H9 (cell line): ENCODE data around the gene SLC9A5. TPM values are rescaled to one million over a fixed set of nuclear protein-coding genes. Genes with fewer than 3 reads are reported as not detected.
A peak's percentile ranks its signal among the peaks of the same experiment; 100 is the strongest.

ENCODE experiments used
- DNase-seq: peaks from one replicate; pipeline ENCODE4 v3.0.0-alpha.2; 2017
- H2AFZ ChIP-seq: one replicate; pipeline ENCODE4 v1.6.1; 2013; ENCODE audit warnings: mild to moderate bottlenecking, low read length, control low read depth, moderate library complexity
- H2AK5ac ChIP-seq: 2 replicates; pipeline ENCODE4 v1.6.1; 2013; ENCODE audit warnings: low read length, control low read depth, mixed read lengths; ENCODE audit not compliant: insufficient read length
- H2BK120ac ChIP-seq: one replicate; pipeline ENCODE4 v1.6.1; 2013; ENCODE audit warnings: low read depth, mild to moderate bottlenecking, low read length, control low read depth, inconsistent platforms; ENCODE audit not compliant: poor library complexity, severe bottlenecking
- H2BK12ac ChIP-seq: 2 replicates; pipeline ENCODE4 v1.6.1; 2013; ENCODE audit warnings: low read length, control low read depth, mixed read lengths, low read depth; ENCODE audit not compliant: insufficient read length
- H2BK15ac ChIP-seq: 2 replicates; pipeline ENCODE4 v1.6.1; 2013; ENCODE audit warnings: low read depth, low read length, control low read depth
- H2BK20ac ChIP-seq: one replicate; pipeline ENCODE4 v1.6.1; 2013; ENCODE audit warnings: low read depth, mild to moderate bottlenecking, low read length, control low read depth, inconsistent platforms; ENCODE audit not compliant: poor library complexity, severe bottlenecking
- H2BK5ac ChIP-seq: 2 replicates; pipeline ENCODE4 v1.6.1; 2013; ENCODE audit warnings: low read length, control low read depth, mixed read lengths; ENCODE audit not compliant: insufficient read length
- H3K14ac ChIP-seq: 2 replicates; pipeline ENCODE4 v1.6.1; 2013; ENCODE audit warnings: low read length, control low read depth; ENCODE audit not compliant: insufficient read depth
- H3K18ac ChIP-seq: 2 replicates; pipeline ENCODE4 v1.6.1; 2013; ENCODE audit warnings: low read depth, mild to moderate bottlenecking, mixed read lengths, low read length, control low read depth; ENCODE audit not compliant: insufficient read length
- H3K23ac ChIP-seq: 2 replicates; pipeline ENCODE4 v1.6.1; 2013; ENCODE audit warnings: low read length, control low read depth, mixed read lengths, low read depth; ENCODE audit not compliant: insufficient read length
- H3K23me2 ChIP-seq: 2 replicates; pipeline ENCODE4 v1.6.1; 2013; ENCODE audit warnings: low read depth, mild to moderate bottlenecking, mixed read lengths, low read length, control low read depth; ENCODE audit not compliant: insufficient read length, poor library complexity, severe bottlenecking
- H3K27ac ChIP-seq: 2 replicates; pipeline ENCODE4 v1.5.1; 2013; ENCODE audit warnings: low read length, control low read depth, mixed read lengths, low read depth; ENCODE audit not compliant: insufficient read length
- H3K27me3 ChIP-seq: 2 replicates; pipeline ENCODE4 v1.6.1; 2013; ENCODE audit warnings: low read length, control low read depth, inconsistent platforms; ENCODE audit not compliant: insufficient read depth
- H3K4ac ChIP-seq: 2 replicates; pipeline ENCODE4 v1.6.1; 2013; ENCODE audit warnings: low read depth, mild to moderate bottlenecking, control low read depth, inconsistent platforms, low read length, moderate library complexity
- H3K4me1 ChIP-seq: 2 replicates; pipeline ENCODE4 v1.6.1; 2013; ENCODE audit warnings: low read length, control low read depth, inconsistent platforms; ENCODE audit not compliant: insufficient read depth
- H3K4me2 ChIP-seq: 2 replicates; pipeline ENCODE4 v1.6.1; 2013; ENCODE audit warnings: low read length, control low read depth, mixed read lengths; ENCODE audit not compliant: insufficient read length, insufficient read depth
- H3K56ac ChIP-seq: 2 replicates; pipeline ENCODE4 v1.6.1; 2013; ENCODE audit warnings: low read depth, mild to moderate bottlenecking, mixed read lengths, low read length, control low read depth; ENCODE audit not compliant: insufficient read length
- H3K79me1 ChIP-seq: 2 replicates; pipeline ENCODE4 v1.6.1; 2013; ENCODE audit warnings: low read depth, mild to moderate bottlenecking, moderate library complexity, low read length, control low read depth, inconsistent platforms; ENCODE audit not compliant: insufficient read depth, poor library complexity, severe bottlenecking
- H3K79me2 ChIP-seq: 2 replicates; pipeline ENCODE4 v1.6.1; 2013; ENCODE audit warnings: low read length, control low read depth, inconsistent platforms; ENCODE audit not compliant: insufficient read depth
- H3K9ac ChIP-seq: 2 replicates; pipeline ENCODE4 v1.6.1; 2013; ENCODE audit warnings: low read length, control low read depth, mixed read lengths; ENCODE audit not compliant: insufficient read length; ENCODE audit errors: extremely low read depth
- H3K9me3 ChIP-seq: one replicate; pipeline ENCODE4 v1.6.1; 2013; ENCODE audit warnings: low read depth, low read length, inconsistent platforms; ENCODE audit not compliant: control insufficient read depth
- H3T11ph ChIP-seq: one replicate; pipeline ENCODE4 v1.6.1; 2013; ENCODE audit warnings: mild to moderate bottlenecking, low read length, control low read depth, inconsistent platforms
- H4K20me1 ChIP-seq: one replicate; pipeline ENCODE4 v1.6.1; 2013; ENCODE audit not compliant: control insufficient read depth, insufficient read length, insufficient read depth
- H4K5ac ChIP-seq: 2 replicates; pipeline ENCODE4 v1.6.1; 2013; ENCODE audit warnings: low read depth, mild to moderate bottlenecking, mixed read lengths, low read length, control low read depth; ENCODE audit not compliant: insufficient read length
- H4K8ac ChIP-seq: replicated peaks from 2 replicates; pipeline ENCODE4 v1.6.1; 2013; ENCODE audit warnings: low read length, control low read depth, mixed read lengths, low read depth; ENCODE audit not compliant: insufficient read length
- H4K91ac ChIP-seq: 2 replicates; pipeline ENCODE4 v1.6.1; 2013; ENCODE audit warnings: low read depth, mild to moderate bottlenecking, moderate library complexity, mixed read lengths, low read length, control low read depth; ENCODE audit not compliant: insufficient read length
- H3K27ac Mint-ChIP-seq, 3 experiments: 2 replicates in 2 of 3; 3 replicates in 1 of 3; pipeline ENCODE4 v1.8.0; 2020 to 2021; ENCODE audit warnings: mixed read lengths in 3 of 3, mild to moderate bottlenecking in 1 of 3, moderate library complexity in 1 of 3
- H3K27me3 Mint-ChIP-seq: 2 replicates; pipeline ENCODE4 v1.8.0; 2021; ENCODE audit warnings: low read depth, mild to moderate bottlenecking, moderate library complexity, mixed read lengths
- H3K36me3 Mint-ChIP-seq, 3 experiments: 2 replicates in 2 of 3; 3 replicates in 1 of 3; pipeline ENCODE4 v1.8.0; 2020 to 2021; ENCODE audit warnings: low read depth in 3 of 3, mixed read lengths in 3 of 3; ENCODE audit not compliant: insufficient read depth in 1 of 3
- H3K4me1 Mint-ChIP-seq, 2 experiments: 2 replicates each; pipeline ENCODE4 v1.8.0; 2020; ENCODE audit warnings: mixed read lengths in 2 of 2
- H3K4me3 Mint-ChIP-seq, 2 experiments: 2 replicates in 1 of 2; 3 replicates in 1 of 2; pipeline ENCODE4 v1.8.0; 2020 to 2021; ENCODE audit warnings: mild to moderate bottlenecking in 2 of 2, mixed read lengths in 2 of 2, moderate library complexity in 1 of 2
- H3K9me3 Mint-ChIP-seq, 2 experiments: 2 replicates in 1 of 2; 3 replicates in 1 of 2; pipeline ENCODE4 v1.8.0; 2020; ENCODE audit warnings: mild to moderate bottlenecking in 2 of 2, mixed read lengths in 2 of 2, moderate library complexity in 1 of 2
- CTCF ChIP-seq: fragments of 200-600 bp; sonication (generic); conservative IDR thresholded peaks from 3 replicates; pipeline ENCODE4 v1.8.0; 2021; ENCODE audit warnings: antibody characterized with exemption, mild to moderate bottlenecking
- WGBS: extraction: QIAGEN DNeasy Blood & Tissue Kit; methylation state at CpG from one replicate; pipeline ENCODE4 v1.1.7; 2013; ENCODE audit warnings: missing lambda C conversion rate, low lambda C conversion rate, mixed read lengths; ENCODE audit not compliant: insufficient read length; ENCODE audit errors: extremely low coverage; 5-methylcytosine and 5-hydroxymethylcytosine counted together
- total RNA-seq: library from RNA; stranded (reverse); gene quantifications from 2 replicates; pipeline ENCODE4 v1.2.1, GENCODE V29; 2021

SLC9A5 gene
- total RNA-seq, 1 experiment from 2014 or later, result 9.1 TPM

- Histone ChIP-seq H3K4me2 (no peak overlapping the region), H2BK20ac (no peak overlapping the region), H3K79me1 (no peaks in the 10 kb centered on the region), H2BK12ac (no peak overlapping the region), H3K23me2 (no peaks in the 10 kb centered on the region), H3K79me2 (no peaks in the 10 kb centered on the region), H3K56ac (no peak overlapping the region), H3K14ac (no peak overlapping the region), H2BK120ac (no peak overlapping the region), H3K4me1 (no peaks in the 10 kb centered on the region), H4K20me1 (no peaks in the 10 kb centered on the region), H2AFZ (no peak overlapping the region), H2AK5ac (no peak overlapping the region), H4K5ac (no peak overlapping the region), H3K18ac (no peak overlapping the region), H3K9me3 (no peaks in the 10 kb centered on the region), H2BK15ac (no peak overlapping the region), H2BK5ac (no peak overlapping the region), H3K4ac (no peak overlapping the region), H3K23ac (no peak overlapping the region), H3K27me3 (no peaks in the 10 kb centered on the region; the same call in 1 of the 2 replicates), H3K9ac (no peak overlapping the region), H4K91ac (no peak overlapping the region), H4K8ac (no peak overlapping the region), H3K27ac (no peak overlapping the region), H3T11ph (no peak overlapping the region)
- Mint-ChIP-seq H3K36me3 (no peaks in the 10 kb centered on the region; a peak in 1 of 7 replicates), H3K27ac (no peak overlapping the region), H3K4me1 (peaks cover 0 to 4% of the 10 kb centered on the region in 2 experiments; a peak in 1 of 4 replicates), H3K4me3 (no peak overlapping the region), H3K27me3 (peaks cover 9% of the 10 kb centered on the region), H3K9me3 (no peaks in the 10 kb centered on the region)
- TF ChIP-seq CTCF, result no peak
- WGBS, result no CpG with 5 or more reads among the region's 5 CpGs
- peak; percentile 49 for DNase-seq
These were observed 21.0 kb downstream of the SLC9A5 start for GRCh38 chr16:67269766-67270165.
